COLO829 (cell line): Measurements from ENCODE around the gene TXNRD1.
A peak's percentile ranks its signal among the peaks of the same experiment; 100 is the strongest.
"Not testable (repeated sequence)": the region's sequence is repeated elsewhere in the genome, so short reads cannot be mapped to it uniquely, and the experiment has no call there.

Source experiments
- DNase-seq: peaks from one replicate; pipeline ENCODE4 v3.0.0; 2012; ENCODE audit warnings: low spot score

The TXNRD1 gene

DNA sequence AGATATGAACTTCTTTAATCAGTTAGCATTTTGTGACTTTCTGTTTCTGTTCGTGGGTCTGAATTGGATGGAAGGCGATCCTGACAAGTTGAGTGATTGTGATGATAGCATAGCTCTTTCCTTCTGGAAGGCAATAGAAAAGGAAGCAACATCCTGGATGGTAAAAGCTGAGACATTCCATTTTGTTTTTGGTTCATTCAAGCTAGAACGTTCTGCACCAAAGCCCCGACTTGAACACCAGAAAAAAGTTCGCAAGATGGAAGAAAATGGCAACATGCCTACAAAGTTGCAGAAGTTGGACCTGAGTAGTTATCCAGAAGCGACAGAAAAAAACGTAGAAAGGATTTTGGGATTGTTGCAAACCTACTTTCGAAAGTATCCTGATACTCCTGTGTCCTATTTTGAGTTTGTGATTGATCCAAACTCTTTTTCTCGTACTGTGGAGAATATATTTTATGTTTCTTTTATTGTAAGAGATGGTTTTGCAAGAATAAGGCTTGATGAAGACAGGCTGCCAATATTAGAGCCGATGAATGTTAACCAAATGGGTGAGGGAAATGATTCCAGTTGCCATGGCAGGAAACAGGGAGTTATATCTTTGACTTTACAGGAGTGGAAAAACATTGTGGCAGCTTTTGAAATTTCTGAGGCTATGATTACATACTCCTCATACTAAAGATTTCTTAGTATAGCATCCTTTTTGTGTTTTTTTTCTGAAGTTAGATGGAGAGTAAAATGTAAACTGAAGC is 88.9 kb downstream of the TXNRD1 start:
- DNase-seq = no peak

DNA sequence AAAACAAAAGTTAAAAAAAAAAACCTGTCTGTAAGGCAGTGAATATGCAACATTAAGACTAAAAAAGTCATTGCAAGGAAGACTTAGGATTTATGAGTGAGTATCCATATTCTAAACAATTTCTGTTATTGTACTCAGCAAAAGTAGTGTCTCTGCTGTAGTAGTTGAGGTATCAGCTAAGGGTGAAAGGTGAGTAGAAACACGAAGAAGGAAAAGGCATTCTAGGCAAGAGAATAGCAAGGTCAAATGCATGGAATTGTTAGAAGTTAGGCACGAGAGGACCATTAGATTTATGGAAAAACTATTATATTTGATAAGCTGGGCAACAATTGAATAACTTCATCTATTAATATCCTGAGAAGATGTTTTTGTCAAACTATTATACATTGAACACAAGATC is 89.8 kb downstream of the TXNRD1 start:
- DNase-seq = no peak

DNA sequence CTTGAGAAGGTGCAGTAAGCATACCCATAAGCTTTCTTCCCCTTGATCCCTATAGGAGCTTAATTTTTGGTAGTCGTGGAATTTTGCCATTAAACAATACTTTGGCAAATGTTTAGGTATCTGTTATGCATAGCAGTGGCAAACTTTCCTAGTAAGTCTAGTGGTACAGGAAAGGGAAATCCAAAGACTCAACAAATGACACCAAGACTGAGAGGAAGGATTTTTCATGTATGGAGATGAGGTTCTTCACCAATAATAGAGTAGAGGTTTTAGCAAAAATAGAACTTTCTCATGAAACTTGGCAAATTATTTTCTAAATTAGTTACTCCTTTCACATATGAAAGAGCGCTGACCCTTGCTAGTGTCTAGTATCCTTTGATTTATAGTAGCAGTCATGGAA is 90.8 kb downstream of the TXNRD1 start:
- DNase-seq = no peak

DNA sequence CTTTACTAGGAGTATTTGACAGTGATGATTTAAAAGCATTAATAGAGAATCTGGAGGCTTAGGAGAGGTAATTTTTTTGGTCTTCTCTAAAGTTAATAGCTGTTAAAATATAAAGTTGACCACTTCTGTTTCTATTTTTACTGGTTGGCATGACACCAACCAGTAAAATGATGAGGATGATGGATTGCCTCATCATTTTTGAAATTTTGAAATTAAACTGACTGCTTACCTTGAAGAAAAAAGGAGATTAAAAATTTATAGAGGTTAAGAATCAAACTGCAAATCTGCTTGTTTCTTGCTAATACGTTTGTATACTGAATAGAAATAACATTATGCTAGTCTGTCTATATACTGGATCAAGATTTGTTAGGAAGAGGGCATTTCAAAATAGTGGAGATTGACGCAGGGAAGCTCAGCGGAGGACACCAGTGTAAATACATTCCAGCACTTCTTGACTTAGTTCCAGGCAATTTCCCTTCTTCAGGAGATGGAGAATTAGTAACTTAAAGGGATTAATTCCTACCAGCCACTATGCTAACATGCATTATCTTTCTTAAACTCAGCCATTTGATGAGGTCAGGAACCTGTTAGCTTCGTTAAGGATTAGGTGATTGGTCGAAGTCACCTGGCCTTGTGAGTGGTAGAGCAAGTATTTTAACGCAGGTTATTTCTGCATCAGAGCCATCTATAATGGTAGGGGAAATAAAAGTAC is 91.5 kb downstream of the TXNRD1 start:
- no peak for DNase-seq

DNA sequence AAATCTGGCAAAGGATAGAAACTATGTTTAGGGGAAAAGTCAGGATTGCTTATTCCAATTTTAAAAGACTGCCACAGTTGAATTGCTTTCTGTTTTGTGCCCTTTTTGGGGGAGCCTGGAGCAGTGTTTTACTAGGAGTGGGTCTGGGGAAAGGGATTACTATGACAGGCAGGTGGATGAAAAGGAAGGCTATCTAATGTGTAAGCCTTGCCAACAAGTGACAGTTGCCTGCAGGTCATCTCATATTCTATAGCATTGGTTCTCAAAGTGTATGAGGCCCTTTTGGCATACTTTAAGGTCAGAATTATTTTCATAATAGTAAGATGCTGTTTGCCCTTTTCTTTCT is 92.0 kb downstream of the TXNRD1 start:
- DNase-seq = no peak

DNA sequence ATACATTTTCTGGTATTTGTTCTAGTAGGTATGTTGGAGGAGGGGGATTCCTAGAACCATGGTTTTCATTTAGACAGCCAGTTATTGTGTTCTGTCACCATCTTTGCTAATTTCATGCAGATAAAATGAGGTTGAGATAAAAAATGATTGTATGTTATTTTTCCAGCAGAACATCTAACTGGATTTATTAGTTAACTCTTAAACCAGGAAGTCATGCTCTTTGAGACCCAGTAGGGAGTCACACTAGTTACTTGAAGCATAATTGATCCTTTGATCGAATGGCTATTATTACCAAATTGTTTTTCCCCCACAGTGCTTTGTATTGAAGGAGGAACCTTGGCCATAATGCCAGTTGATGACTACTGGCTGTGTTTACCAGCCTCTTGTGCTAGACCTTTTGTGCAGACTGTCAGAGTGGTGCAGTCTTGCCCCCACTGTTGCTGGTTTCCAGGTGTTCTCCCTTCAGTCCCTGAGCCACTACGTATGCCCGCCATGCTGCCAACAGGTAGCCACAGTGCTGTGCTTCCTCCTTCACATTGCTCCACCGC is 93.9 kb downstream of the TXNRD1 start:
- DNase-seq = no peak

DNA sequence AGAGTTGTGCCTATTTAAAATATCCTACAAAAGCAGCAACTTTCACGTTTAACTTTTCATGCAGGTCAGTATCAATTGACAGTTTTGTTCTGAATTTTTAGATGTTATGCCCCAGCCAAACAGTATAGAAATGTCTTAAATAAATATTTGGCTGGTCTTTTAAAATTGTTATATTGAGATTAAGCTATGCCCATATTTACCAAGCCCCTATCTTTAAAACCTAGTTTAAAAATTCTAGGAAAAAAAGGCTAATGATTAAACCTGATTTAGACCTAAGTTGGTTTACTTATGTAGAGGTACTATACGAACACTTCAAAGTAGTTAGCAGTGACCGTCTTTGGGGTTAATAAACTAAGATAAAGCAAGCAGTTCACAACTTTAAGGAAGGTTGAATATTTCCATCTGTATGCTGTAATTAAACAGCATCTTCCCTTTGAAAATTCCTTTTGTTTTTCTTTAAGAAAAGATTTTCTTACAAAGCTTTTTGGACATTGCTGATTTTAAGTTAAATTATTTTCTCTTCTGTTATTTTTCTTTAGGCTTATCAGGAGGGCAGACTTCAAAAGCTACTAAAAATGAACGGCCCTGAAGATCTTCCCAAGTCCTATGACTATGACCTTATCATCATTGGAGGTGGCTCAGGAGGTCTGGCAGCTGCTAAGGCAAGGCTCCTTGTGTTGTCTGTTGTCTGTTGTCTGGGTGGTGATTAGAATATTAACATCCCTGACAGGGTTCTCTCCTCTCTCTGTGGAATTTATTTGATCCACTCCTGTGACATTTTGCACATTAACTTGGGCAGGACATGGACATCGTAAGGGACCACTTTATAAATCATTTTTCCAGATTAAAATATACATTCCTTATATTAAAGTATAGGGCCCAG is 95.4 kb downstream of the TXNRD1 start:
- DNase-seq = no peak

DNA sequence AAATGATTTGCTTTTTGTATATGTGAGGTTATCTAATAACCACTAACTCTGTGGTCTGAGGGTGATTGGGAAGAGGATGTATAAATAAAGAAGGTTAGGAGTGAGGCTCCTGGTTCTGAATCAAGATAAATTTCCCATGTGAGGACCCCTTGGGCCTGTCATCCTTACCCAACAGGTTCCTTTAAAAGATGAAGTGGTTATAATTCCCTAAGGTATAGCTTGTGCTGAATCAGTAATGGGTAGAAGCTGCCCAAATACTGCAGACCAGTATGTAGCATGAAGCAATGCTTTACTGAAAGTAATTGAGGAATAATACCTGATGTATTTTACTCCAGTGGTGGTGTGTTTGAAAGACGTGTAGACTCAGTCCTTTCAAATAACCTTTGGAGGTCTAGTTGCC is 96.6 kb downstream of the TXNRD1 start:
- DNase-seq = no peak

DNA sequence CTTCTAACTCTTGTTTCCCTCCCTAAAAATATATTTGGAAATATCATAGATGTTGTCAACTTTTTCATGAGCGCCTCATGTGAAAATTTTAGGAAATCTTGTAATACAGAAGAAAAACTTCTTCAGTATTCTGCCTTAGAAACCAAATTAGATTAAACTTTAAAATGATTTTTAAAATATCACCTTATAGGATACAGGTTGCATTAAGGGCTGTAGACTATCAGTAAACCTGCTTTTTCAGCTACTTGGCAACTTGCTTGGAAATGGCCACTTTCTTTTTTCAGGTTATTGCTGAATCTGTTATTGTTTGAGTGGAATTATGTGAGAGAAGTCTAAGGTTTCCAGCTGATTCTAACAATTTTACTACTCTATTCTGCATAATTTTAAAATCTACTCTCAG is 97.1 kb downstream of the TXNRD1 start:
- DNase-seq = no peak

DNA sequence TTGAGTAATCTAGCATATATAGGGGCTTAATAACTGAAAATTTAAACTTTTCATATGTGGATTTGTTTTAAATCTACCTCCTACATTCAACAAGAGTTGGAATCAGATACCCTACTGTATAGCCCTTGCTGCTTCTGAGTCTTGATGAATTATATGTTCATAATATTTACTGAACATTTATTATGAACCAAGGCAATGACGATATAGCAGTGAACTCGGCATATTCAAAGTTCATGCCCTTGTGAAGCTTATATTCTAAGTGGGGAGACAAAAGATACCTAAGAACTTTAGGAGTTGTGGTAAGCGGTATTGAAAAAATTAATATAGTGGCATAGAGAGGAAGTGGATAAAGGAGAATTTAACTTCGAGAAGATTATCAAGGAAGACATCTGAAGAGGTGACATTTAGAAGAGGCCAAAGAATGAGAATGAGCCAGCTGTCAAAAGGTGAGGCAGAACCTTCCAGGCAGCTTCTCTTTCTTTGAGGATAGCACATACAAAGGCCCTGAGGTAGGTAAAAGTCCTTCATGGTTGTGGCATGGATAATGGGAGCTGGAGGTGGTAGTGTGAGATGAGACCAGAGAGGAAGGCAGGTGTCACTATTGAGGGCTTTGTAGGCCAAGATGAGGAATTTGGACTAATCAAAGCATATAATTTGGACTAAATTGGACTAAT is 98.1 kb downstream of the TXNRD1 start:
- DNase-seq = no peak

DNA sequence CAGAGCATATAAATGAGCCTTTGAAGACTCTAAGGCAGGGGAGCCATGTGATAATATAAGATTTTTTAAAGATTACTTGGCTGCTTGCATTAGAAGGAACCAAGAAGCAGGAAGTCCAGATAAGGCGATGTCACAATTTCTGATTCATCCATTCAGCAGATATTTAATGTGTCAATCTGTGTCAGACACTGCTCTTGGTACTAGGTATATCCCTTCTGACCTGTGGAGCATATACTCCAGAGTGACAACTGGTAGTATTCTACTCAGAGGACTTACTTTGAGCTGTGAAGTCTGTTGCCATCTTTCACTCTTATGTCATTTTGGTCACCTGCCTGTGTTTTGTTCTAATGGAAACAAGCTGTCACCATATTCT is 98.6 kb downstream of the TXNRD1 start:
- DNase-seq = no peak

DNA sequence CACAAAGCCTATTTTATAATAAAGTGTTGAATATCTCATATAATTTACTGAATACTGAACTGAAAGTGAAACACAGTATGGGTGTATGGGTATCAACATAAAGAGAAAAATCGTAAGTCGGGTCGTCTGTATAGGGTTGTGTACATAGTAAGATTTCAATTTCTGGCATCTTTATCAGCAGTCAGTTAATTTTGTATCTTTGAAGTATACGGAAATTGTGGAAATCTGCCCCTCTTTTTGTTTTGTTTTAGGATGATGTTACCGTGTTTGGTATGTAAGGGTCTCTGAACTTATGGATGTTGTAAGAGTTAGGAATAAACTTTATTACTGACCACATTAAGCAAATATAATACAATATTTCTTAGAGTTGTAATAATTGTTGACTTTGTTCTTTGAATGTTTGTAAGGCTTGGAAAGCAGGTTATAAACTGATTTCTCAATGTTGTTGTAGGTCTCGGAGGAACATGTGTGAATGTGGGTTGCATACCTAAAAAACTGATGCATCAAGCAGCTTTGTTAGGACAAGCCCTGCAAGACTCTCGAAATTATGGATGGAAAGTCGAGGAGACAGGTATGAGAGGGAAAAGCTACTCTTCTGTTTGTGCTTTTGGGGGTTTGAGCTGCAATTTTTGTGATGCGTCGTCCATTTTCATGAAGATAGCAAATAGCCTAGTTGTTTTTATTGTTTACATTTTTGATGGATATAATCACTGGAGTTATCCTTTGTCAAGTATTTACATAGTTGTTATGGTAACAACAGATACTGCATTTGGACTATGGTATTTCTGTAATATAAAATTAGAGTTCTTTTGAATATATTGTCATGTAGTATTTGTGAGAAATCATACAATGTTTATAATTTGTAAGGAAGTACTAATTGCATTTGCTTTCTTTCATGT is 100.0 kb downstream of the TXNRD1 start:
- no peak for DNase-seq

DNA sequence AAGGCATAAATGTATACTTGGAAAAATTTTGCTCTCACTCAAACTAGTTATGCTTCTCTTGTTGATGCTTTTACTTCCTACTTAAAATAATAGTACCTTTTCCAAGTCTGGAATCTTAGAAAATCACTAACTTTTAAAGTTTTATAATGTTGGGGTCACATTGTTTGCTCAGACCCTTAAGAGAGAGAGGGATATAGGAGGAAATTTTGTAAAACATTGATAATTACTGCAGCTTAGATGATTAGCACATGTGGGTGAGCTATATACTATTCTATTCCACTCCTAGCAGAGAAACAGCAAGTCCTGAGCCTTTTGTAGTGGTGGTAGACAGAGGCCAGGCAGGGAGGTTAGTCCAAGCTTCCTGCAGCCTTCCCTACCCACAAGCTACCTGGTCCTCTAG is 101.4 kb downstream of the TXNRD1 start:
- no peak for DNase-seq

DNA sequence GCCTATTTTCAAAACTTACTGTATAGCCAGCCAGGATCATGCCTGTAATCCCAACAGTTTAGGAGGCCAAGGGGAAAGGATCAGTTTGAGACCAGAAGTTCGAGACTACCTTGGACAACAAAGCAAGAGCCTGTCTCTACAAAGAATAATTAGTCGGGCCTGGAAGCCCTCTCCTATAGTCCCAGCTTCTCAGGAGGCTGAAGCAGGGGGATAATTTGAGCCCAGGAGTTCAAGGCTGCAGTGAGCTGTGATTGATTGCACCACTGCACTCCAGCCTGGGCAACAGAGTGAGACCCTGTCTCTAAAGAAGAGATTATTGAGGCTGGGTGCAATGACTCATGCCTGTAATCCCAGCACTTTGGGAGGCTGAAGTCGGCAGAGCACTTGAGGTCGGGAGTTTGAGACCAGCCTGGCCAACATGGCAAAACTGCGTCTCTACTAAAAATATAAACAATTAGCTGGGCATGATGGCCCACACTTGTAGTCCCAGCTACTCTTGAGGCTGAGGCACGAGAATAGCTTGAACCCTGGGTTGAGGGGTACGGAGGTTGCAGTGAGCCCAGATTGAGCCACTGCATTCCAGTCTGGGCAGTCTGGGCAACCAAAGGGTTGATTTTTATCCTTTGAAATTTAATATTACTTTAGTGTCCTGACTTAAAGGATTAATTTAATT is 102.1 kb downstream of the TXNRD1 start:
- no peak for DNase-seq

DNA sequence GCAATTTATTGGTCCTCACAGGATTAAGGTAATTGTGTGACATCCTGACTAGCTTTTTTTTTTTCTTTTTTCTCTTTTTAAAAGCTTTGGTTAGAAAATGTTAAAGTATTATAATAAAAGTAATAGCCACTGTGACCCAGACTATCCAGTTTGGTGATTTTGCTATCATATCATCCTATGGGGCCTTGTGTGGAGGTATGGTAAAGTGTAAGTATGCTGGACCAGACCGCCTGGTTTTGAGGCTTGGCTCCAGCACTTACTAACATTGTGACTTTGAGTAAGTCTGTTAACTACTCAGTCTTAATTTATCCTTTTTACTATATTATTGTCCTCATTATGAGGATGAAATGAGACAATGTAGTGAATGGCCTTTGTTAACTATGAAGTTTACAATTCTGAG is 103.4 kb downstream of the TXNRD1 start:
- DNase-seq = no peak

DNA sequence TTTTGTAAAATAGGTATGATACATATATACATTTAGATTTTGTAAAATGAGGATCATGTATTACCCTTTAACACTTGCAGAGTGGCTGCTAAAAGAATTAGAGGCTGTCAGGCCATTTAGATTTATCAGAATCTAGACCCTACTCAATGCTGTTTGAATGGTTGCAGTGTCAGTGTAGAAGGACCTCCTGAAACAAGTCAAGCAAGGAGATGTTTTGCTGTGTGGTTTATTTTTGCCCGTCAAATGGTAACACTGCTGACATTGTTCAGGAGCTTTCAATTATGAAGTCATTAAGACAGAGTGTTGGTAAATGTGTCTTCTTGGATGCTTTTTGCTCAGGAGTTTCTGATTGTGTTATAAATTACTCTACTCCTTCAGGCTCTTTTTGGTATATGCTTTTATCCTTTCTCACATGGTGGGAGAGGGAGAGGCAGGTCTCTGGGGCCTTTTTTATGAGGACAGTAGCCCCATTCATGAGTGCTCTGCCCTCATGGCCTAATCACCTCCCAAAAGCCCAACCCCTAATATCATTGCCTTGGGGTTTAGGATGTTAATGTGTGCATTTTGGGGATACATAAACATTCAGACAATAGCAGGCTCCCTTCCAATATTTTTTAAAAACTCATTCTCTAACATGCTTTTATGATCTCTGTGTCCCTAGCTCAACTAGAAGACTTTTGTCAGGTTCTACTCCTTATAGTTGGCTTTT is 104.5 kb downstream of the TXNRD1 start:
- DNase-seq = peak; percentile 72

DNA sequence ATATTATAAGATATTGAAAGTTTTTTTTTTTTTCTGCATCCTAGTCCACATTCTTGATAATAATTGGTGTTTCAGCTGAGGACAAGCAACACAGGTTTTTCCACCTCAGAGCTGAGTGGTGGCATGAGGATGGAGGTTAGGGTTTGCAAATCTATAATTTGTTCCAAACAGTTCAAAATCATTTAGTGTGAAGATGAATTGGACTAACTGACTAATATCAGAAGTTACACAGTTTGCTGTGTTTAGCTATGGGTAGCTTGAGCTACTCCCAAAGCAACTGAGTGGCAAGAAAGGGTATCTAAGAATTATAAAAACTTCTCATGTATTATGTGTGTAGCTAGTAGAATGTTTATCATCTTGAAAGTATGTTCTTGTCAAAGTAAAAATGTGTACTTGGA is 105.0 kb downstream of the TXNRD1 start:
- DNase-seq = no peak

DNA sequence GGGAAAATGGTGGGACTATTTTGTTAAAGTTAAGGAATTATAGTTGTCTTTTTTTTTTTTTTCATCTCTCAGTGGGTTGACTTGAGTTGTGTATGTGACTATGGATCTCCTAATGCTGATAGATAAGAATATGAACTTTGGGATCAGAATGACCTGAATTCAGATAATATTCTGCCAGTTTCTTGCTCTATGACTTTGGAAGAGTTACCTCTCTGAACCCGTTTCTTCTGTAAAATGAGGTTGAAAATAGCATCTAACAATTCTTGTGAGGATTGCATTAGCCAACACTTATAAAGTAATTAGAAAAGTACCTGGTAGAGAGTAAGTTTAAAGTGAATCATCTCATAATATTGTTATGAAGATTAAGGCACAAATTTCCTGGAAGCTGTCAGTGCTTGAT is 106.4 kb downstream of the TXNRD1 start:
- DNase-seq = no peak

DNA sequence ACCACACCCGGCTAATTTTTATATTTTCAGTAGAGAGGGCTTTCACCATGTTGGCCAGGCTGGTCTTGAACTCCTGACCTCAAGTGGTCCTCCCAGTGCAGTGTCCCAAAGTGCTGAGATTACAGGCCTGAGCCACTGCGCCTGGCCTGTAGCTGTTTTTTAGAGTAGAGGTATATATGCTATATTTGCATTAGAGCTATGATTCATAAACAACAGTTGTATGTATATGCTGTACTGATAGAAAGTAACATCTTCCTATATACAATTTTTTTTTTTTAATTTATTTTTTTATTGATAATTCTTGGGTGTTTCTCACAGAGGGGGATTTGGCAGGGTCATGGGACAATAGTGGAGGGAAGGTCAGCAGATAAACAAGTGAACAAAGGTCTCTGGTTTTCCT is 107.0 kb downstream of the TXNRD1 start:
- not testable (repeated sequence) for DNase-seq

DNA sequence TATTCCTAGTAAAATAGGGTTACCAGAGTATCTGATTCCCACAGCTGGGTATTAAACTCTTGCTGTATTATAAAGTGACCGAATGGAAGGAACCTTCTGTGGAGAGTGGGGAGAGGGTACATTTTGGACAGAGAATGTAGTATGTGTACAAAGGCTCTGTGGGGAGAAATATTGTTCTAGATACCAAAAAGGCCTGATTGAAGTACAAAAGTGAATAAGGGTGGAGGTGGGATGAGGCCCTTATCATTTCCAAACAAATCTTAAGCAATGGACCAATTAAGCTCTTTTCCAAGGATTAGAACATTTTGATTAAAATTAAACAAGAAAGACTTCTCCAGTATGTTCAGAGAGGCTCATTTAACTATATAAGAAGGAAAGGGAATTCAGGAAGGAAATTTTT is 108.3 kb downstream of the TXNRD1 start:
- DNase-seq = no peak
